ENCODE data around the gene WWTR1. TPM values are rescaled to one million over a fixed set of nuclear protein-coding genes. Genes with fewer than 3 reads are reported as not detected.

Gene WWTR1
- total and polyA plus RNA-seq, 2 of the 8 experiments (the other 6 are each of a cell fraction or from before 2014, with no cell fraction given): 15.7 to 18.6 TPM

GRCh38 chr3:149528340-149528650 lies 129.5 kb downstream of the WWTR1 start (continued):
- TF ChIP-seq TAF1 (IDR thresholded peaks at IDR 0.05; ENCODE audit: low read depth, low read length): no peak
- no peak for TF ChIP-seq HDAC2 (IDR thresholded peaks at IDR 0.05; ENCODE audit: borderline replicate concordance in 1 of 2, low read depth in 2 of 2, low read length in 2 of 2)
- TF ChIP-seq SAP30 (IDR thresholded peaks at IDR 0.05; ENCODE audit: insufficient read depth, insufficient replicate concordance, low read length): no peak
